Stimulated activated CD4-positive, alpha-beta T cell treated with anti-CD3 and anti-CD28 coated beads, Interleukin-4, amount 100 ng/mL, for 1 hour (primary cell): ENCODE measurements around the gene PALD1.
"Not testable (repeated sequence)": the region's sequence is repeated elsewhere in the genome, so short reads cannot be mapped to it uniquely, and the experiment has no call there.

ENCODE experiments used
- DNase-seq: peaks from one replicate; pipeline ENCODE4 v3.0.0-alpha.2; 2020

PALD1 gene

GRCh38 chr10:70482982-70483760 is 4.6 kb downstream of the PALD1 start:
- DNase-seq, result no peak

GRCh38 chr10:70483872-70484271 is 5.3 kb downstream of the PALD1 start:
- DNase-seq, result not testable (repeated sequence)

GRCh38 chr10:70487824-70488223 is 9.3 kb downstream of the PALD1 start:
- no peak for DNase-seq

- no peak for DNase-seq
Observed at GRCh38 chr10:70490142-70490541, 11.6 kb downstream of the PALD1 start.

GRCh38 chr10:70491614-70492013 is 13.0 kb downstream of the PALD1 start:
- DNase-seq, result no peak

GRCh38 chr10:70492786-70493659 is 14.5 kb downstream of the PALD1 start:
- DNase-seq, result no peak

GRCh38 chr10:70493660-70494234 is 15.2 kb downstream of the PALD1 start:
- DNase-seq, result no peak

GRCh38 chr10:70494536-70494935 is 16.0 kb downstream of the PALD1 start:
- no peak for DNase-seq

- no peak for DNase-seq
Observed at GRCh38 chr10:70494966-70495365, 16.4 kb downstream of the PALD1 start.

GRCh38 chr10:70495691-70496261 is 17.2 kb downstream of the PALD1 start:
- no peak for DNase-seq

- no peak for DNase-seq
Observed at GRCh38 chr10:70496341-70497119, 18.0 kb downstream of the PALD1 start.

GRCh38 chr10:70497120-70497545 is 18.6 kb downstream of the PALD1 start:
- no peak for DNase-seq

- DNase-seq, result no peak
Observed at GRCh38 chr10:70498970-70499835, 20.6 kb downstream of the PALD1 start.

GRCh38 chr10:70499836-70500167 is 21.2 kb downstream of the PALD1 start:
- DNase-seq, result no peak

GRCh38 chr10:70500368-70500767 is 21.8 kb downstream of the PALD1 start:
- no peak for DNase-seq

- DNase-seq, result no peak
Observed at GRCh38 chr10:70500812-70501301, 22.3 kb downstream of the PALD1 start.

GRCh38 chr10:70502406-70502805 is 23.8 kb downstream of the PALD1 start:
- DNase-seq, result no peak

GRCh38 chr10:70503776-70504175 is 25.2 kb downstream of the PALD1 start:
- no peak for DNase-seq

GRCh38 chr10:70504521-70505358 is 26.2 kb downstream of the PALD1 start:
- DNase-seq, result no peak

- no peak for DNase-seq
Observed at GRCh38 chr10:70505908-70506307, 27.3 kb downstream of the PALD1 start.
